AG09309 (cell line): ENCODE measurements around the gene AZU1.

ENCODE experiments used
- DNase-seq: peaks from one replicate; pipeline ENCODE4 v3.0.0-alpha.2; 2010; ENCODE audit warnings: low read depth
- H3K4me3 ChIP-seq: 2 replicates; pipeline ENCODE4 v1.5.1; 2011; ENCODE audit warnings: mild to moderate bottlenecking, low read depth, low read length, moderate library complexity; ENCODE audit not compliant: control insufficient read depth
- CTCF ChIP-seq: IDR thresholded peaks from 2 replicates; pipeline ENCODE4 v1.5.1; 2011; ENCODE audit warnings: mild to moderate bottlenecking, low read depth, low read length, inconsistent platforms; ENCODE audit not compliant: insufficient read depth, control insufficient read depth; ENCODE audit errors: missing control alignments

The AZU1 gene

DNA sequence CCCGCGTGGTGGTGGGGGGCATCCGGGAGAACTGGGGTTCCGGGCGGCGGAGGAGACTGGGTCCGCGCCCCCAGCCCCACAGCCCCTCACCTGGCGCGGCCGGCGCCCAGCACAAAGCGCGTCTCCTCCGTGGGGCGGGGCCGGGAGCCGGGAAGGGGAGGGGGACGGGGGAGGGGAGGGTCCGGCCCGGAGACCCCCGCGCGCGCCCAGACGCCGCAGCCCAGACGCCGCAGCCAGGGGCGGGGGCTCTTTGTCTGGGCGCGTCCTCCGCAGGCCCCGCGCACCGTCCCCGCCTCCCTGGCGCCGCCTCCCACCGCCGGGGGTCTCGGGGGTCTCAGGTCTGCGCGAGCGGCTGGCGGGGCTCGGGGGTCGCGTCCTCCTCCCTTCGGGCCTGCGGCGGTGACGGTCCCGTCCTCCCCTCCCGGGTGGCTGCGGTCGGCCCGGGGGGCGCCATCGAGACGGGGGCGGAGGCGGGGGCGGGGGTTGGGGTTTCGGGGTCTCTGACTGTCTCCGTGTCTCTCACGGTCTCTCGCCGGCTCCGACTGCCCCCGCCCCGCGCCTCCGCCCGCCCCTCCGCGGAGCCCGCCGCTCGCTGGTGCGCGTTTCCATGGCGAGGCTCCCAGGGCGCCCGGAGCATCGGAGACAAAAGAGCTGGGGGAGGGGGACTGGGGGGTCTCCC lies 5.7 kb upstream of the AZU1 start, which contains the start of gene PLPPR3:
PLPPR3 (minus strand) TSS at position 131 of the 679 bp plus-strand sequence. CDS start 396 bp downstream, outside the sequence.
- H3K4me3 ChIP-seq, result peak within 1 kb of the TSS; percentile 28
- TF ChIP-seq CTCF, result no peak
- DNase-seq, result no peak

GRCh38 chr19:823565-824121 lies 4.0 kb upstream of the AZU1 start:
- no peak for DNase-seq
- H3K4me3 ChIP-seq, result no peak overlapping the region
- TF ChIP-seq CTCF, result no peak

DNA sequence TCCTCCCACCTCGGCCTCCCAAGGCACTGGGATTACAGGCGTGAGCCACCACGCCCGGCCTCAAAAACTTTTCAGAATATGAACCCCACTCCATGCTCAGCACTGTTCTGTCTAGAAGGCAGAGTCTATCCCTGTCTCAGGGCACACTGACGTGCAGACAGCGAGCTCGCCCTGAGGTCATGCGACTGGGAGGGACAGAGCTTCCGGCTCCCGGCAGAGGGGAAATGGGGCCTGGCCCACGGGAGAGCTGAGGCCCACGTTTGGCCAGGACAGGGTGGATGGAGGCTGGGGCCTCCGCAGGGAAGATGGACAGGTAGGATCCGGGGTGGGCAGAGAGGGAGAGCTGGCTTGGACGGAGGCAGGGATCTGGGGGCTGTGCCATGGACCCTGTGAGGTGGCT lies 2.8 kb upstream of the AZU1 start:
- DNase-seq, result no peak
- TF ChIP-seq CTCF, result no peak
- H3K4me3 ChIP-seq, result no peak overlapping the region

DNA sequence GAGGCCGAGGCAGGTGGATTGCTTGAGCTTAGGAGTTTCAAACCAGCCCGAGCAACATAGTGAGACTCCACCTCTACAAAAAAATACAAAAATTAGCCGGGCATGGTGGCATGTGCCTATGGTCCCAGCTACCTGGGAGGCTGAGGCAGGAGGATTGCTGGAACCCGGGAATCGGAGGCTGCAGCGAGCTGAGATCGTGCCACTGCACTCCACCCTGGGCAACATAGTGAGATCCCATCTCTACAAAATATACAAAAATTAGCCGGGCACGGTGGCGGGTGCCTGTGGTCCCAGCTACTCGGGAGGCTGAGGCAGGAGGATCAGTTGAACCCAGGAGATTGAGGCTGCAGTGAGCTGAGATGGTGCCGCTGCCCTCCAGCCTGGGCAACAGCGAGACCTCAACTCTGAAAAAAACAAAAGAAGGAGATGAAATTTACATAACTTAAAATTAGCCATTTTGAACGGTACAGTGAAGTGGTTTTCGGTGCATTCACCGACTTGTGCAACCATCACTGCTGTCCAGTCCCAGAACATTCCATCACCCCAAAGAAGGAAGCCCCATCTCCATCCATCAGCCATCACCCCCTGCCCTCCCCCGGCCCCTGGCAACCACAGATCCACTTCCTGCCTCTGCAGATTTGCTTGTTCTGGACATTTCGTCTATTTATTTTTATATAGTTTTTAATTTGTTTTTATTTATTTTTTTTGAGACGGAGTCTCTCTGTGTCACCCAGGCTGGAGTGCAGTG lies 1.6 kb upstream of the AZU1 start:
- no peak for TF ChIP-seq CTCF
- no peak for DNase-seq
- no peak overlapping the region for H3K4me3 ChIP-seq

- no peak for DNase-seq
- H3K4me3 ChIP-seq, result no peak overlapping the region
- no peak for TF ChIP-seq CTCF
Observed at GRCh38 chr19:827314-827709, 325 bp upstream of the AZU1 start.

- H3K4me3 ChIP-seq, result no peak overlapping the region
- TF ChIP-seq CTCF, result no peak
- DNase-seq, result no peak
Observed at GRCh38 chr19:829129-829758, 1.6 kb downstream of the AZU1 start.
